OCI-M2 (cell line): ENCODE results near the gene FBXL17.

Source experiments
- DNase-seq: peaks from one replicate; lab custom pipeline; 2025; ENCODE audit not compliant: unreplicated experiment; lab: John Stamatoyannopoulos, UW

Gene FBXL17

GRCh38 chr5:107871023-107871422 is 510.9 kb downstream of the FBXL17 start:
- DNase-seq = no peak

- DNase-seq = no peak
Measured at GRCh38 chr5:107869438-107870115, 512.3 kb downstream of the FBXL17 start.

- DNase-seq = no peak
Measured at GRCh38 chr5:107868650-107869409, 513.1 kb downstream of the FBXL17 start.

- no peak for DNase-seq
Measured at GRCh38 chr5:107867266-107867665, 514.6 kb downstream of the FBXL17 start.

- no peak for DNase-seq
Measured at GRCh38 chr5:107864793-107865192, 517.1 kb downstream of the FBXL17 start.

GRCh38 chr5:107863125-107863524 is 518.8 kb downstream of the FBXL17 start:
- no peak for DNase-seq

- no peak for DNase-seq
Measured at GRCh38 chr5:107861565-107861964, 520.3 kb downstream of the FBXL17 start.

- DNase-seq = no peak
Measured at GRCh38 chr5:107860044-107860443, 521.9 kb downstream of the FBXL17 start.

- no peak for DNase-seq
Measured at GRCh38 chr5:107858788-107859187, 523.1 kb downstream of the FBXL17 start.

- DNase-seq = no peak
Measured at GRCh38 chr5:107858324-107858723, 523.6 kb downstream of the FBXL17 start.

GRCh38 chr5:107857785-107858184 is 524.1 kb downstream of the FBXL17 start:
- DNase-seq = no peak

GRCh38 chr5:107855171-107855570 is 526.7 kb downstream of the FBXL17 start:
- DNase-seq = no peak

- DNase-seq = no peak
Measured at GRCh38 chr5:107853696-107854095, 528.2 kb downstream of the FBXL17 start.

GRCh38 chr5:107853031-107853430 is 528.9 kb downstream of the FBXL17 start:
- DNase-seq = no peak

- DNase-seq = no peak
Measured at GRCh38 chr5:107849118-107849517, 532.8 kb downstream of the FBXL17 start.

- DNase-seq = no peak
Measured at GRCh38 chr5:107840592-107840991, 541.3 kb downstream of the FBXL17 start.

GRCh38 chr5:107840161-107840560 is 541.7 kb downstream of the FBXL17 start:
- DNase-seq = no peak

GRCh38 chr5:107835096-107835495 is 546.8 kb downstream of the FBXL17 start:
- DNase-seq = no peak

- no peak for DNase-seq
Measured at GRCh38 chr5:107832746-107833145, 549.2 kb downstream of the FBXL17 start.

GRCh38 chr5:107831612-107832395 is 550.1 kb downstream of the FBXL17 start:
- no peak for DNase-seq

GRCh38 chr5:107830750-107831149 is 551.1 kb downstream of the FBXL17 start:
- DNase-seq = no peak
